ENCODE results near the gene MECP2.
"Not testable (repeated sequence)": the region's sequence is repeated elsewhere in the genome, so short reads cannot be mapped to it uniquely, and the experiment has no call there.

MECP2 gene

DNA sequence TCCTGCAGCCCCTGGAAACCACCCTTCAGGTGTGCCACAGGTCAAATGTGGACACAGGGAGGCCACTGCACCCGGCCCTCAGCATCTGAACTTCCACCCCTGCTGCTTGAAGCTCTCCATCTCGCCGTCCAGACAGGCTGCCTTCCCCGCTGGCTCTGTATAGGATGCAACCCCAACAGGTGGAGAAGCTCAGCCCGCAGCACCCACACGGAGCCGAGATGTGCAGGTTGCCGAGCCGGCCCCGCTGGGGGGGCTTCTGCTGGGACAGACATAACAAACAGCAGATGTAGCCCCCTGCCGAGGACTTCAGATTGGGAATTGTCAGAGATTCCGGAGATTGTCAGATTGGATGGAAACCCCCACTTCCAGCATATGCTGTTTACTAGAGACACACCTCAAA, 104.4 kb downstream of the MECP2 start:
- DNase-seq (ENCODE audit: low read depth): no peak

DNA sequence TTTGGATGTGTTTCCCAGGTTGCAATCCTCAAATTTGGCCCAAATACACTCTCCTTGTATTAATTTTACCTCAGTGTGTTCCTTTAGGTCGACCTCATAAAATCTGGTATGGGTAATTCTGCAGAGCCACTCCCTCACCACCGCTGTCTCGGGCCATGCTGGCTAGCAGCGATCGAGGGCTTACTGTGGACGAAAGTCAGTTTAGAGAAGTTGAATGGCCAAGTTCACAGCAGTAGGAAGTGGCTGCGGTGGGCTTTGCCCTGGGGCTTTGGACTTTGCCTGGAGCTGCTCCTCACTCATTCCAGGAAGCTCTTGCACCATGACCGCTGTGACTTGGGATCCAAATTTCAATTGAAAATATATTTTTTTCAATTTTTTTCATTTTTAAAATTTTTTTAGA, 105.3 kb downstream of the MECP2 start:
- no peak for DNase-seq (ENCODE audit: low read depth)

DNA sequence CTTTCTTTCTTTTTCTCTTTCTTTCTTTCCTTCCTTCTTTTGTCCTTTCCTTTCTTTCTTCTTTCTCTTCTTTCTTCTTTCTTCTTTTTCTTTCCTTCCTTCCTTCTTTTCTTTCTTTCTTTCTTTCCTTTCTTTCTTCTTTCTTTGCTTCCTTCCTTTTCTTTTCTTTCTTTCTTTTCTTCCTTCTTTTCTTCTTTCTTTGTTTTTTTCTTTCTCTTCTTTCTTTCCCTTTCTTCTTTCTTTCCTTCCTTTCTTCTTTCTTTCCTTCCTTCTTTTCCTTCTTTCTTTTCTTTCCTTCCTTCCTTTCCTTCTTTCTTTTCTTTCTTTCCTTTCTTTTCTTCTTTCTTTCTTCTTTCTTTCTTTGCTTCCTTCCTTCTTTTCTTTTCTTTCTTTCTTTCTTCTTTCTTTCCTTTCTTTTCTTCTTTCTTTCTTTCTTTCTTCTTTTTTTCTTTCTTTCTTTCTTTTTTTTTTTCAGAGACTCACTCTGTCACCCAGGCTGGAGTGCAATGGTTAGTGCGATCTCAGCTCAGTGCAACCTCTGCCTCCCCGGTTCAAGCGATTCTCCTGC, 106.4 kb downstream of the MECP2 start:
- no peak for DNase-seq (ENCODE audit: low read depth)

DNA sequence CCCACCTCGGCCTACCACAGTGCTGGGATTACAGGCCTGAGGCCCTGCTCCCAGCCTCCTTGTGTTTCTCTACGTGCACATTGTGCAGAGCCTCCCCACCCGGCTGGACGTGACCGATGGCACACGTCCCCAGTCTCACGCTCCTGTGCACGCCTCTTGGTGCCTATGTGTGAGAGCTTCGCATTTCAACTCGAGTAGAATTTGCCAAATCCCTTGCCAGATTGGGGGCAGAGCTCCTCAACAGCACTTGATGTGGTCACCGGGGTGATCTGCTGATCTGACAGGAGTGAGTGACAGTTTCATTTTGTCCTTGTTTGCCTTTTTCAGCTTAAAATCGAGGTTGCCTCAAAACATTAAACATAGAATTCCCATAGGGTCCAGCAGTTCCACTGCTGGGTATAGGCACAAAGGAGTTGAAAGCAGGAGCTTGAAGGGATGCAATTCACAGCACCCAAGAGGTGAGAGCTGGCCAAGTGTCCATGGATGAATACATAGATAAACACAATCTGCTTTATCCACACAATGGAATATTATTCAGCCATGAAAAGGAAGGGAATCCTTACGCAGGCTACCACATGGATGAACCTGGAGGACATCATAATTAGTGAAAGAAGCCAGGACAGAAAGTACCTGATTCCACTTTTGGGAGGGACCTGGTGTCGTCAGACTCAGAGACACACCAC, 107.4 kb downstream of the MECP2 start:
- DNase-seq (ENCODE audit: low read depth): no peak

DNA sequence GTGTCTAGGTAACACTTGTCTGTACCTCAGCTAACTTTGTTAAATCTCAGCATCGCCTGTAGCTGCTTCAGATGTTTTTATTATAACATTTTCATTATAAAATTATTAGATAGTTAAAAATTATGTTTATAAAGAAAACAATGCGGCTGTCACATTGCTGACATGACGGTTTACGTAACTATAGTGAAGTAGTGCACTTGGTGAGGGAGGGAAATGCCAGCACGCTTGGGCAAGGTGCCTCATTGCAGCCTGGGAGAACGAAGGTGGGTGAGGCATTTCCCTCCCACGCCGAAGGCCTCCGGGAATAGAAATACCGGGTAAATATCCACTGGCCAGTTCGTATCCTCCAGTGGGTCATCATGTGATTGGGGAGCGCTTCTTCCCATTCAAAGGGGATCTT, 109.0 kb downstream of the MECP2 start:
- DNase-seq (ENCODE audit: low read depth): no peak

DNA sequence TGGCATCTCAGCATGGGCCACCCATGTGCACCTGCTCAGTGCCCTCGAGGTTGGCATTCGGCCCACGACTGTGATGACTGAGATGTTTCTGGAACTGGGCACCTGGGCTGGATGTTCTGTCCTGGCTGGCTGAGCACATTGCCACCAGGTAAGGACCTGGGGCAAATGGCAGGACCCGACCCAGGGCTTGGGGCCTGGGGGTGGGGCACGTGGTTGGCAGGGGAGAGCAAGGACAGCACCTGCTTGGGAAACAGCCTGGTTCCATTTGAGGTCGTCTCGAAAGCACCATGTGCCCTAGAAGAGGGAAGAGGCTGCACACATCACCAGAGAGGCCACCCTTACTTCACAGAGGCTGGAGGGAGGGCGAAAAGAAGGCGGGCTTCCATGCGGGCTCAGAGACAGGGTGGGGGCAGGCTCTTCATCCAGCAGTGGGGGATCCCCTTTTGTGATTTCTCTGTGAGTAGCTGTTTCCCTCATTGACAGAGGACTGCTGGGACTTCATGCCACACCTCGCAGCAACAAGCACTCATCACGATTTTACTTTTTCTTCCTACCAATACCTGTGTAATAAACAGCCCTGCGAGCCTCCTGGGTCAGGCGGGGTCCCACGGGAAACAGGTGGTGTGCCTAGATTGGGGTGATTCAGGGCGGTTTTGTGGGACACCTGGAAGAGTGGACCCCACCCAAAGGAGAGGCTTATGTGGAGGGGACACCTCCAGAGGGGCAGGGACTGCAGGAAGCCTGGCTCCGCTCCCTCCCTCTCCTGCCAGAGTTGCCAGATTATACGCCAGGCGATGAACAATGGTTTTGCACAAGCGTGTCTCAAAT, 113.0 kb downstream of the MECP2 start:
- DNase-seq (ENCODE audit: low read depth): no peak

DNA sequence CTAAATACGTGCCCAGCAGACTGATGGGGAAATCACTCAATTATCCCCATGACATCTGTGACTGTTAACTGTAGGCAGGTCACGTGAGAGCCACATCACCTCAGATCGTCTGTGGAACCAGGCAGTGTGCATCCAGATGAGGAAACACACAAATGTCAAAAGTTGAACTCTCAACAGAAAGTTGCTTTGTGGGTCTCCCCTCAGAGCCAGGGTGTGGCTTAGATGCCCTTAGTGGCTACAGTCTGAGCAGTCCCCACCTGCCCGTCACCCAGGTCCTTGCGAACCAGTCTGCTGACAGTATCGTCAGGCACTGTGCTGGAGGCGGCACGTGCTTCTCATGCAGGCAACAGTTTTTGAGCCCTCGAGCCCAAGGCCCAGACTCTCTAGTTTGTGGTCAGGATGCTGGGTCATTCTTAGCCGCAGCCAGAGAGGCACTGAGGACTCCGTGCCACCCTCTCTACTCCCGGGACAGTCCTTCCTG, 114.2 kb downstream of the MECP2 start:
- no peak for DNase-seq (ENCODE audit: low read depth)

DNA sequence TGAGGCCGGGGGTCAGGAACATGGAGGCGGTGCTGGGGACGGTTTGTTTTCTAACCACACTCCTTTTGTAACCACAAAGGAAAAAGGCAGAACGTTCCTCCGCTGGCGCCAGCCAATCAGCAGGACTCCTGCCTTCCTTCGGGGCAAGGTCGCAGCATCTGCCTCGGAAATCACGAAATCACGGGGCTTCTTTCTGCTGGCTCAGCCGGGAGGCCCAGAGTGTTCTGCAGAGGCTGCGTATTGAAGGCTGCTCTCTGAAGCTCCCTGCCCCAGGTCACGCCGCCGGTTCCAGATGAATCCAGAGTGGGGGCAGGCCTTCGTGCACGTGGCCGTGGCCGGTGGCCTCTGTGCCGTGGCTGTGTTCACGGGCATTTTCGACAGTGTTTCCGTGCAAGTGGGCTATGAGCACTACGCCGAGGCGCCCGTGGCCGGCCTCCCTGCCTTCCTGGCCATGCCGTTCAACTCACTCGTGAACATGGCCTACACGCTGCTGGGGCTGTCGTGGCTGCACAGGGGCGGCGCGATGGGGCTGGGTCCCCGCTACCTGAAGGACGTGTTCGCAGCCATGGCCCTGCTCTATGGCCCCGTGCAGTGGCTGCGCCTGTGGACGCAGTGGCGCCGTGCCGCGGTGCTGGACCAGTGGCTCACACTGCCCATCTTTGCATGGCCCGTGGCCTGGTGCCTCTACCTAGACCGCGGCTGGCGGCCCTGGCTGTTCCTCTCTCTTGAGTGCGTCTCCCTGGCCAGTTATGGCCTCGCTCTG, 115.6 kb downstream of the MECP2 start:
- DNase-seq (ENCODE audit: low read depth): no peak

DNA sequence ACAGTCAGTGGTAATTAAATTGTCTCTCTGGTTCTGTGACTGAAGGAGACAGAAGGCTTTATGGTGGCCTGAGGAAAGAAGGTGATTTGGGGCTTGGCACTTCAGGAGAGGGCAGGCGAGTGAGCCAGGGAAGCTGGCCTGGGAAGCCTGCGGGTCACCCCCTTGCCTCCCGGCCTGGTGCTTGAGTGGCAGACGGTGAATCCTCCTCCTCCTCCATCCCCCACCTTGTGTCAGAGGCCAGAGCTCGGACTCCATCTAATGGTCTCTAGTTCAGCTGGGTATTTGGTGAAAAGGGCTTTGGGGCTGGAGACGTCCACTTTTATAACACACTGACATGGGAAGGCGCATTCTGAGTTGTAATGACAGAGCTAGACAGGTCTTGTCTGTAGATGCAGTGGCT, 116.3 kb downstream of the MECP2 start:
- DNase-seq (ENCODE audit: low read depth): no peak

DNA sequence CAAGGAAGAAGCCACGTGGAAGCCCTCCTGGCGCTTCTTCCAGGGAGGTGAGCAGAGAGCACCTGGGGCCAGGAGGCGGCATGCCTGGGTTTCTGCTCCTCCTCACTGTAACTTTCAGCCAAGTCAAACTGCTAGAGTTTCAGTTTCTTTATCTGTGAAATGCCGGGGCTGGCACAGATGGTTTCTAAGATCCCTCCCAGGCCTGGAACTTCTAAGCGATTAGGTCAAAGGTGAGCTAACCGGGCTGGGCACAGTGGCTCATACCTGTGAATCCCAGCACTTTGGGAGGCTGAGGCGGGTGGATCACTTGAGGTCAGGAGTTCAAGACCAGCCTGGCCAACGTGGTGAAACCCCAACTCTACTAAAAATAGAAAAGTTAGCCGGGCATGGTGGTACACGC, 117.1 kb downstream of the MECP2 start:
- not testable (repeated sequence) for DNase-seq (ENCODE audit: low read depth)

DNA sequence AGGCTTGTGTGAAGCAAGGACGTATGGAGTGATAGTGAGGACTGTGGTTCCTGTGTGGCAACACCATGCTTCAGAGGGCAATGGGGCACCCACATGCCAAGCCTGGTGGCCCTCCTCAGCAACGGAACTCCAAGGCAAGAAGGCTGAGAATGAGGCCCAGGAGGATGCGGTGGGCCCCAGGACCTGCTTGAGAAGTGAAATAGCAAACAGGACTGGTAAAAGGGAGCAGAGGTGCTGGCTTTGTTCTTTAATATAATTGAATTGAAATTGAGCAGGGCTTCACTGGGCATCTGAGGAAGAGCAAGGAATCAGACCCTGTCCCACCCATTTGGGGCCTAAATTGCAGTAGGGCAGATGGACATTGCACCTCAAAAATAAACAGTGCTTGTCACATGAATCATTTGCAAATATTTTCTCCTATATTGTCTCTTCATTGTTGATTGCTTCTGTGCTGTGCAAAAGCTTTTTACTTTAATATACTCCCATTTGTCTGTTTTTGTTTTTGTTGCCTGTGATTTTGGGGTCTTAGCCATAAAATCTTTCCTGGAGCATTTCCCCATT, 122.7 kb downstream of the MECP2 start:
- DNase-seq (ENCODE audit: low read depth): no peak

DNA sequence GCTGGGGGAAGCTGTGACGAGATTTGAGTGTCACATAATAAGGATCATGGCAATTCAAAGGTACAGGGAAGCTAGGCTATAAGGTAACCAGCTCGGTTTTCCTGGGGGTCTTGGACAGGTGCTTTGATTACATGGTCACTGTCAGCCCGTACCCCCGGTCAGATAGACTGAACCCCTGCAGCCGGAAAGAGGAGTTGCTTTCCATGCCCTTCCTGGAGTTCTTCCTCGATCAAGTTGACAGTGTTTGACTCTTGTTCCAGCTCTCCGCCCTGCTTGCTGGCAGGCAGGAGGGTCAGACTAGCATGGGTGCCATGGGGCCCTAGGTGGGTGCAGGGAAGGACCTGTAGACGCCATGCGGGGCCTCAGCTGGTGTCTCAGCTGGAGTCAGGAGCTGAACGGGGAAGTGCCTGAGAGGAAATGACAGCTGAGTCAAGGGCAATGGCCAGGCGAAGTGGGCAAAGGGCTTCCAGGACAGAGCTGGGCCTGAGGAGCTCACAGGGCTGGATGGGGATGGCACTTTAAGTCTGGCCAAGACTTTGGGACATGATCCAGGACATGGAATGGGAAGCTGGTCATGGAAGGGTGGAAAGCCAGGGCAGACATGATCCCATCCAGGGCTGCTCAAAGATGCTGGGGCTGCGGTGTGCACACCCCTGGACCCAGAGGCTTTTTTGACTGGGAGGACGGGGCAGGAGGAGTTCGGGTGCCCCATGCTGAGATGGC, 123.4 kb downstream of the MECP2 start:
- DNase-seq (ENCODE audit: low read depth): no peak

DNA sequence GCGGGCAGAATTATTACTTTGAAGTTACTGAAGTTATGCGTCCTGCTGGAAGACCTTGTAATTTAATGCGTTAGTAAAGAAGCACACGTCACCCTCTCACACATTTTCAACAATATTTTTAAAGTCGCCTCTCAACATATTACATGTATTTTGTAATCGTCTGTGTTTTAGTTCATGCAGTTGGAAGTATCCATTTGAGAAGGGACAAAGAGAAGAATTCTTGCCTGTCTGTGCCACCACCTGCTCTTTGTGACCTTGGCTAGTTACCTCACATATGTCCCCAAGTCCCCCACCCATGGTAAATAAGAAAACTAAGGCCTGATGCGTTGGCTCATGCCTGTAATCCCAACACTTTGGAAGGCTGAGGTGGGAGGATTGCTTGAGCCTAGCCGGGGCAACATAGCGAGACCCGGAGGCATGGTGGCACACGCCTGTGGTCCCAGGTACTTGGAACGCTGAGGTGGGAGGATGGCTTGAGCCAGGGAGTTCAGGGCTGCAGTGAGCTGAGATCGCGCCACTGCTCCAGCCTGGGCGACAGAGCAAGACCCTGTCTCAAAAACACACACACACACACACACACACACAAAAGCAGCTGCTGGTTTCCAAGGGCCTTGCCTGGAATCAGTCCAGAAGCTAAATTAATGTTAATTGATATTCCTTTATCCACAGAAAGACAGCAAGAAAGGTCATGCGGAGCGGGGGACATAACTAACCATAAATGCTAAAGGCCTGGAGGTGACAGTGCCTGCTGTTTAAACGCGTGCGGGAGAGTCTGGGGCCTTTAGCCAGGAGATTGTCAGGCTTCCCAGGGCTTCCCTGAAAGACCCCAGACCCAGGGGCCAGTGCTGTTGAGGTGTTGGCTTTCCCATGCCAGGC, 124.2 kb downstream of the MECP2 start:
- DNase-seq (ENCODE audit: low read depth): no peak

DNA sequence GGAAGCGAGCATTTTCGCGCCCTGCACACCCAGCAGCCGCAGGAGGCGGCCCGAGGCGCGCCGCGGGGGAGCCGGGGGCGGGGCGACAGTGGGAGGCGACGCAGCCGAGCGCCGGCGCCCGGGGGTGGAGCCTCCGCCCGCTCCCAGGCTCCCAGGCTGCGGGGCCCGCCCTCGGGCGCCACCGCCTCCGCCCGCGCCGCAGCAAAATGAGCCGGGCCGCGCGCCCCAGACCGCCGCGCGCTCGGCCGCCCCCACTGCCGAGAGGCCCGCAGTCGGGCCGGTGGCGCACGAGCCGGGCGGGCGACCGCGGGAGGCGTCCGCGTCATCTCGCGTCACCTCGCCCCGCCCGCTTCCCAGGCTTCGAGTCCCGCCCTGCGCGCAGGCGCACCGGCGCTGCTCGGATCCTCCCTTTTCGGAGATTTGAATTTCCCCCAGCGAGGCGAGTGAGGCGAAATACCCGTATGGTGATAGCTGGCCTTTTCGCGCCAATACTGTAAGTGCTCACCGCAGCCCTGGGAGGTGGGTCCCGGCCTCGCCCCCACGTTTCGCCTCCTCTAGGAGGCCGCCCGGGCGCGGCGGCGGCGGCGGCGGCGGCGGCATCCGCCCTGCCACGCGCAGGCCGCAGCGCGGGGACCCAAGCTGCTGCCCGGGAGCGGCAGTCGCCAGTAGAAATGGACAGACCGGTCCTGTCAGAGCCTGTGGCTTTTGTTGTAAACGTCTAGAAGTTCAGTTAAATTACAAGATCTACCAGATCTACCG, 125.0 kb downstream of the MECP2 start, which contains the start of gene TMEM187:
TMEM187 (plus strand) TSS at position 387 of the 759 bp plus-strand sequence. CDS start 9,309 bp downstream, outside the sequence.
- no peak for DNase-seq (ENCODE audit: low read depth)
